HG03060 (cell line): ENCODE results near the gene RAD51B.
A peak's percentile ranks its signal among the peaks of the same experiment; 100 is the strongest.

Source experiments
- ATAC-seq: cut with Tn5 transposase; IDR thresholded peaks from one replicate; pipeline ENCODE4 v1.9.1; 2021; ENCODE audit warnings: low read depth, moderate number of reproducible peaks; ENCODE audit not compliant: unreplicated experiment

The RAD51B gene

DNA sequence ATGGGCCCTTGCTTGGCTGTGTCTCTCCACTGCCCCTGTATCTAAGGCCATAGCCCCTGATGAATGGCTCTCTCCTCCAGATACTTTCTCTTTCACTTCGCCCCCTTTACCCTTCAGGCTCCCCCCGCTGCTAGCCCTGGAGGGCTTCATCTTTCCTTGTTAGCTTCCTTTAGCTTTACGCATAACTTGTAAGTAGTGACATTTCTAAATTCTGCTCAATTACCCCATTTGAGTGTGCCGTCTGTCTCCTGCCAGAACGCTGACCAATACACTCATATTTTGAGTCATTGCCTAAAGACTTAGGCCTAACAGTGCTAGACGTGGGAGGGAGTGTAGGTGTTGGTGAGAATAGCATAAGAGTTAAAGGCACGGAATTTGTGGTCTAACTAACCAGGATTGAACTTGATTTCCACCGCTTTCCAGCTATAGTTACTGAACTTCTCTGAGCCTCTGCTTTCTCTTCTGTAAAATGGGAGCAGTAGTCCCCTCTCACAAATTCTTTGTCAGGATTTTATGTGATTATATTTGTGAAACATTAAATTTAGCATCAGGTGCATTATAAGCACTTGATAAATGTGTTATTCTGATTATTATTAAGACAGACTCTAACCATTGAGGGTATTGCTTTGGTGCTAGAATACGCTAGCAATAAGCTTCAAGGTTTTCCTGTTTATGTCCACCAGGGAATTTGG, 844.0 kb downstream of the RAD51B start:
- peak; percentile 68 for ATAC-seq

DNA sequence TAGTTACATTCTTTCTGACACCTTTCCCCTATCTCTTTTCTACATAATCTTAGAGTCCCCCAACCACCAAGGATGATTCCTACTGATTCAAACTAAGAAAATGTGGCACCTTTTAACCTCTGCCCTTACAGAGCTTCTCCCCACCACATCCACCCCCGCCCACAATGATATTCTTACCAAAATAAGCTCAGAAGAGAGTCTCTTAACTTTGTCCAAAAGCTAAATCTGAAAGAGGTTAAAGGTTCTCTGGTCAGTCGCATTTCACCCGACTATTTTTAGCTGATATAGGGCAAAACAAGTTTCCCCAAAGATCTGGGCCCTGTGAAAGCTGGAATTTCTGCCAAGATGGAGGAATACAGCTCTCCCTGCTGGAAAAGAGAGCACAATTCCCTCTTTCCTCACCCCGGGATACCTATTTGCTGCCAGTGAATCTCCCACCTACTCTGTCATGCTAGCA, 844.7 kb downstream of the RAD51B start:
- ATAC-seq, result no peak

DNA sequence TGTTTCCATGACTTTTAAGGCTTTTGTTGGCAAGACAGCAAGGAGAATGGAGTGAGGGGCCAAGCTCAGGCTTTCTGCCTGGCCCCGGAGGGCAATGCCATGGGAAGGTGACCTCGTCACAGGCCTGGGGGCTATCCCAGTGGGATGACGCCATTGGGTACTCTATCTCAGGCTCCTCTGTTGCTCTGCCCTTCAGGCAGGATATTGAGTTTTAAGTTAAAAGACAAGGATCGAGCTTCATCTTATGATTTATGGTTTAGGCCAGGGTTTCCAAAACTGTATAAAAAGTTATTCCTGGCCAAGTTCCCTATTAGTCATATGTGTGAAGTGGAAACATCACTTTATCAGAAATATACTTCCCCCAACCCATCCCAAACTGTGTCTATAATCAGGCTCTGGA, 845.6 kb downstream of the RAD51B start:
- ATAC-seq, result no peak

DNA sequence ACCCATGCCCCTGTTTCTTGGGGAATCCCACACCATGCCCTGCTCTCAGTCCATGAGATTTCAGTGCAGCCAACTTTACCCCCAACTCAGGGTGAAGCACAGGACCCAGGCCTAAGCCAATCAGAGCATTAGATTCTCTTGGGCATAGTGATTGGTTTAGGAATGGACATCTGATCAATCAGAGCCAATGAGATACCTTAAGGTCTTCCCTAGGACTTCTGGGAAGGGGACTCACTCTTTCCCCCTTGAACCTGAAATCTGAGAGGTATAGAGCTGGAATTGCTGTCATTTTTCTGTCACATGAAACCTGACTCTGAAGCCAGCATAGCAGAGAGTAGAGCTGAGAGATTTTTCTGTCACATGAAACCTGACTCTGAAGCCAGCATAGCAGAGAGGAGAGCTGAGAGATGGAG, 846.2 kb downstream of the RAD51B start:
- ATAC-seq, result no peak

DNA sequence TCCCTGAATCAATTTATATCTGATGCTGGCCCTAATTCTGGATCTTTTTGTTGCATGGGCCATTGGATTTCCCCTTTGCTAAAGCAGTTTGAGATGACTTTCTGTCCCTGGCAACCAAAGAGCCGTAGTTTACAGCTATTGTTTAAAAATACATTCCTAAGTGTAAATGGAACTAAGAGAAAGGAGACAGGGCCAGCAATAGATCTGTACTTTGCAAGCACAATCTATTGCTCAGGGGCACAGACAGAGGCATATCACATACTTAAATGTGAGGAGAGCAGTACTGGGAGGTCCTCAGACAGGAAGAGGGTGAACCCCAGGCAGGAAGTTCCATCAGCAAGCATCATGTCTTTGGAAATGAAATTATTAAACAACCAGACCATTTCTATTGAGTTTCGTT, 846.7 kb downstream of the RAD51B start:
- ATAC-seq, result no peak

DNA sequence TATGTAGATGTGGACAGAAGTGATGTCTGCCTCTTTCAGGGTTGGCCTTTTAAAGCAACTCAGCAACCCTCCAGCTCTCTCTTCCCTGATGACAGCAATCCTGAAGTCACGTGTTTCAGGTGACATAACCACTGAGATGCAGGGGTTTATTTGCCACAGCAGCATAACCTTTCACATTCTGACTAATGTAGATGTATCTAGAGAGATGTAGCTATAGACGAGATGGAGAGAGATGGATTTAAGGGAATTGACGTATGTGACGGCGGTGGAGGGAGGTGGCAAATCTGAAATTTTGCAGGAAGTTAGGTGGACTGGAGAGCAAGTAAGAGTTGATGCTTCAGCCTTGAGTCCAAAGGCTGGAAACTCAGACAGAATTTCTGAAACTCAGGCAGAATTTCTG, 847.3 kb downstream of the RAD51B start:
- no peak for ATAC-seq

DNA sequence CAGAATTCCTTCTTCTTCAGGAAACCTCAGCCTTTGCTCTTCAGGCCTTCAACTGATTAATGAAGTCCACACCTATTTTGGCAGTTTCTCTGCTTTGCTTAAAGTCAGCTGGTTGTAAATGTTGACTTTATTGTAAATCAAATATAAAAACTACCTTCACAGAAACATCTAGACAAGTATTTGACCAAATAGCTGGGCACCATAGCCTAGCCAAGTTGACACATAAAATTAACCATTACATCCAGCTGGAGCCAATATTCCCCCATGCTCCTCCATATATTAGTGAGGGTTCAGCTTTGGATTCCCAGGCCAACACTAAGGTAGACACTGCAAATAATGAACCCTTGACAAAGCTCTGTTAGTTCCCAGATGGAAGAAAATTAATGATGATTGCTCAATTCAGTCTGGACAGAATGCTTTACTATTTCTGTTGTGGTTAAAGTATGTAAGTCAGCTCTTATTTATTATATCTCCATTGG, 847.8 kb downstream of the RAD51B start:
- ATAC-seq, result no peak

DNA sequence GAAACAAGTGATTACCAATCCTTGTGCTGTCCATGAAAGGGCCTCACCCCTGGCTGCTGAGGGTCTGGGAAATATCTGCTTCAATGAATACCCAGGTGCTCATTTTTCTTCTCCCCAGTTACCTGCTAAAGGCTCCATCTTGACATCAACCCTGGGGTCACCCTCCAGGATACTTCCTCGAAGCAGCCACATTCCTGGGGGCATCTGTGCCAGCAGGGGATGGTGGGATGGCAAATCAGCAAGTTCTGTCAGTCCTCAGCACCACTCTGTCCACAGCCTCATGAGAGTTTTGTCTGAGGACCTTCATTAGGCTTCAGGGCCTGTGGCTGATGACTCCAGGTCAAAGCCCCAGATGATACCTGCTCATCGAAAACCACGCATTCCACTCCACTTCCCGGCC, 848.4 kb downstream of the RAD51B start:
- no peak for ATAC-seq

DNA sequence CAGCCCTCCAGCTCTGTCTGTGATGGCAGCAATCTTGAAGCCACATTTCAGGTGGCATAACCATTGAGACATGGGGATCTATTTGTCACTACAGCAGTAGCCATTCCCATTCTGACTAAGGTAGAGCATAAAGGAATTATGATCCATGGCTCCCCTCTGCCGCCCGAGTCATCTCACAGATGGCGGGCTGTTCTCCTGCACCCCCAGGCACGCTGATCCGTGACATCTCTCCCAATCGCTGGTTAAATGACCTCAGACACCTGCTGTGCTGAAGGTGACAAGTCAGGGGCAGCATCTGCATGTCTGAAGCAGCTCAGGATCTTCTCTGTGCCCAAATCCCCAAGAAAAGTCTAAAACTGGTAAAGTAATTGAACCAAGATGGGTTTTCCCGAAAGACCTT, 849.0 kb downstream of the RAD51B start:
- no peak for ATAC-seq

DNA sequence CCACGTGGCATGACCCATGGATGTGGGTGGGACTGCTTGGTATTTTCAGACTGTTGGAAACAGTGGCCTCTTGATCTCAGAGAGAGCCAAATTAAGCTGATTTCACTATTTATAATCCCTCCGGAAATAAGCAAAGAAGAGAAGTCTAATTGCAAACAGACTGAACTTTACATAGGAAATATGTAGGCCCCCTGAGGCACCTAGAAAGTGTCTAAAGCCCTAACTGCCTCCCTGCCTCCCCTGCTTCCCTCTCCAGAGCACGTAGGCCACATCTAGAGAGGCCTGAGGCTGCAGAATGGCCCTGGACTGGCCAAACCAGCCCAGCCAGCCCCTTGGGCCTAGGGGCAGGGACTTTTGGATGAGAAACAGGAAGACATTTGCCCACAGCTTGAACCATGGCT, 849.5 kb downstream of the RAD51B start:
- no peak for ATAC-seq

DNA sequence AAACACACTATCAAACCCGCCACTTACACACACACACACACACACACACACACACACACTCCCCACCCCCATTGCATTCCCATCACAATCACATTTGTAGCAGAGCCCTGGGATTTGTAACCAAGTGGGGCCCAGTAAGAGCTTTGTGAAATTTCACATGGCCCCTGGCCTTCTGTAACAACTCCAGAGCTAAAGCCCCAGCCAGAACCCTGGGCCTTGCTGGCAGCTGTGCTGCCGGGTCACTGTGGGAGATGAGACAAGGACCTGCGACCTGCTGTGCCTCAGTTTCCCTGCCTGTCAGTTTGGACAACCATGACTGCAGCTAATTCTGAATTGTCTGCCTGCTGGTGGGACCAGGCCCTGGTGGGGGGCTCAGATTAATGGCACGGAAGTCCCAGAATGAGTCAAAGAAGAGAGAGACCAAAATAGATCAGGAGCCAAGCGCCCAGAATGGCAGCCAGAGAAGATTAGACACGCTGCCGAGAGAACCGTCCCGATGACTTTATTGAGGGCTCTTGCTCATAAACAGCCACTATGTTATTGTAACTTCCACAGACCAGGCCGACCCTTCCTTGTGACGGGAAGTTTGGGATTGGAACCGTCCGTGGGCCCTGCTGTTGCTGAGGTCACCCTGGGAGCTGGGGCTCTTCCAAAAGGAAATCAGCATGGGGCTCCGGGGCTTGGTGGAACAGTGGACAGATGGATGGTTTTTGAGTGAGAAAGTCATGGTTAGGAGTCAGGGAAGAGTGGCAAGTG, 850.2 kb downstream of the RAD51B start:
- no peak for ATAC-seq

DNA sequence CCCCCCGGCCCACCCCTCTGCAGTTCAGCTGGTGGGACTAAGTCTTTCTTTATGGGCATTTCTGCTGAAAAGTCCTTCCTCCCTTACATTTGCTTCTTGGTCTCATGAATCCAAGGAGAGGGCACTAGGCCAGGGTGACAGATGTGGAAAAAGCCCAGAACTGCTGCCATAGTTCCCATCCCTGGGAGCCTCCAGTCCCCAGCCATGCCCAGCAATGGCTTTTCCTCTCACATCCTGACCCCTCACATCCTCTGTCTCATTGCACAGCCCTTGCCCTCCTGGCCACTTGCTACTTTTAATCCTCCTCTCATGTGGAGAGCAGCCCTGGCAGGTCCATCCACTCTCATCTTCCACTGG, 850.8 kb downstream of the RAD51B start:
- ATAC-seq, result no peak

DNA sequence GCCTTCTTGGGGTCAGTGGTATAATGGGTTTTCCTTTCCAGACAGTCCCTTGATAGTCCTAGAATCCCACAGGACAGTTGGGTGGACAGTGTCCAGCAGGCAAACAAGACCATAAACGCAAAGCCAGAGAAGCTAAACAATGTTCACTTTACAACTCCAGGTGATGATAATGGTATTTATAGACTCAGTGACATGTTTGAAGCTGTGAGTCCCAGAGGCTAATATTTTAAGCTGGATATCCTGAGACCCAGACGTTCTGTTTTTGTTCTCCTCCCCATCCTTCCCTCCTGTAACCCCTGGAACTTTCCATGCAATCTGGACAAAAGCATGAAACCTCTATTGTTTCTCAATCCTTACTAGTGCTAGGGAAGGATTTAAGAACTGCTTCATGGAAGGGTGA, 852.3 kb downstream of the RAD51B start:
- no peak for ATAC-seq

DNA sequence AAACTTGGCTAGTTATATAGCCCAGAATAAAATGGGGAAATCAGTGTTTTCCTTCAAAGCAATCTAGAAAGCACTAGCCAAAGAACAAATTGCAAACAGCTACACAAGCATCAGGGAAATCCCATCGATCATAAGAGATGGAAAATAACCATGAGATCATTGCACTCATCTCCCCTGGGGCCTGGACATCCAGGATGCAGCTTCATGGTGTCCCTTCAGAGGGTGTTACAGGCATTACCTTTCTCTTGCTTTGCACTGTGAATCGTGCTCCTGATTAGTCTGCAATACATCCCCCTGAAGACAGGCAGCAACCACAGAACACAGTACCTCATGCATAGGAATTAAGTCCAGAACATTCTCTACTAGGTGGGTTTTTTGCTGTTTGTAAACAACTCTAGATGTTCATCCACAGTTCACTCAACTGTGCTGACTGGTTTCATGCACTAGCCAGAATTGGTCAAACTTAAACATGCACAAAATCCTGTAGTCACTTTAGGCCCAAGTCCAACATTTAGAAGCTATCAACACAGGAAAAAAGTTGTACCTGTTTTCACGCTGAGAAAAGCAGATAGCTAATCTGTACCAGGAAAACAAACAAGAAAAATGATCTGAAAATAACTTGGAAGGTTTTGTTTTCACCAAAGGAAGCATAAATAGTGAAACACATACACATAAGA, 853.2 kb downstream of the RAD51B start:
- ATAC-seq, result no peak

DNA sequence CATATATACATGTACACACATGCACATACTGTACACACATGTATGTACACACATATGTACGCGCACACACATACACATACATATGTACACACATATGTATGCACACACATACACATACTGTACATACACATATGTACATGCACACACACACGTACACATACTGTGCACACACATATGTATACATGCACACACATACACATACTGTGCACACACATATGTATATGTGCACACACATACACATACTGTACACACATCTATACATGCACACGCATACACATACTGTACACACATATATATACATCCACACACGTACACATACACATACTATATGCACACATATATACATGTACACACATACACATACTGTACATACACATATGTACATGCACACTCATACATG, 853.9 kb downstream of the RAD51B start:
- no peak for ATAC-seq

DNA sequence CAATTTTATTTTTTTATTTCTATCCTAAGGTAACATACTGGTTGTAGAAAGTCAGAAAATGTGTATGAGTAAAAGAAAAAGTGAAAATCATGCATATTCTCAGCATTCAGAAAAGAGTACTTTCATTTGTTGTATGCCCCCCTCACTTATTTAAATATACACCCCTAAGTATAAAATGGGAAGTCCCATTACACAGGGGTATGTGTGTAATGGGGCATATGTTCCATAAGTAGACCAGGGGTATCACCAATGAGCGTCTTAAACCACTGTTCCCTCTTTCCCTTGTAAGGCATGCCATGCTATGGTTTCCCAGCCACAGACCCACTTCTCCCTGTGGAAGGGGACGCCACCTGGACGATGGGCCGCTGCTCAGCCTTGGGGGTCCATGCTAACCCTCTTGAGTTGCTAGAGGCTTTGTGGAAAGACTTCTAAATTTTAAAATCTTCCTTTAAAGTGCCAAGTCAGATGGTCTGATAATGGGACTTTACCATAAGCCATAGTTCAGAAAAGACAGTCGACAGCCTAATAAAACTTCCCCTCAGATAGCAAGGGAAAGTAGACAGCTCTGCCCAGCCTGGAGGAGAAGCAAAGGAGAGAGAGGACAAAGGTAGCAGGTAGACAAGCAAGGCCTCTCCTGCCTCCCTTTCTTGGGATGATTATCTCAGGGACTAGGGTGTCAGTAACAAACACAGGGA, 855.1 kb downstream of the RAD51B start:
- no peak for ATAC-seq

DNA sequence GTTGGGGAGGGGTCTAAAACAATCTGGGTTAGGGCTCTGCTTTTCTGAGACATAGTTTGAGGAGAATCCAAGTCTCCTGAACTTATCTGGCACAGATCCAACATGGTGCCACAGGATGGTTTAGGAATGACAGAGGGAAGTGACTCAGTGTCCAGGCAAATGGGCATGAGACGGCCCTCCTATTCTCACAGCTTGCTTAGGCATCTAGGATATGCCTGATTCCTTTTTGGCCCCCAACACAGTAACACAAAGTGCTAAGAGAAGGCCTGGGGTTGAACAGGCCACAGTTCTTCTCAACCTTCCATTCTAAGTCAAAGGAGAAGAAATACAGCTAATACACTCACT, 855.6 kb downstream of the RAD51B start:
- no peak for ATAC-seq

DNA sequence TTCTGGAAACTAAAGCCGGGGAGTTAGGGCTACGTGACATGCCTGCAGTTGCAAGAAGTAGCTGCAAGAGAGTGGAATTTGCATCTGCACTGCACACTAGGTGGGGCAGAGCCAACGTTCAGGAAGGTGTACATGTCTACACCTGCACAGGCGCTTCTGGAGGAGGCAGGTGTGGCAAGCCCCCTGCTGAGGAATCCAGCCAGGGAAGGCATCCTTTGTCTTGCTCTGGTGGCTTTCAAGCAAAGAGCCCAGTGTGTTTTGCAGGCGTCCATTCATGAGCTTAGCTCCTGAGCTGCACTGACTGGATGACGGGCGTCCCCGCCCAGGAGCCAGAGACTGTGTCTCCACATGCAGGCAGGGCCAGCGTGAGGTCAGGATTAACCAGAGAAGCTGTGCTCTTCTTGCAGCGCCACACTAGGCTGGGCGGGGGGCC, 856.9 kb downstream of the RAD51B start:
- ATAC-seq, result no peak

DNA sequence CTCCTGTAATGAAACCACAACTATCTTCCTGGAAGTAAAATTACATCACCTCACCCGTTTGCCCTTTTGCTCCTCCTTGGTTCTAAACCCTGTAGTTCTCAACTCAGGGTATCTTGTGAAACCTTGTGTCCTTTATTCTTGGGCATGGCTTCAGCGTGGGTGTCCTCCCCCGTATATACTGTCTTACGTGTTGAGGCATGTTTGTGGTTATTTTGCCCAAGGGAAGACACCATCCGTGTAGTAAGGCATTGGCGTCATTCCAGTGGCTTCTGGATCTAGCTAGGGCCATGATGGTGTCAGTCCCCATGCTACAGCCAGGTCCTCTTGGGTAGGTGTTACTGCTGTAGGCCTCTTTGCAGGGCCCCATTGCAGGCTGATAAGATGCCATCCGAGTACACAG, 857.9 kb downstream of the RAD51B start:
- ATAC-seq, result no peak

DNA sequence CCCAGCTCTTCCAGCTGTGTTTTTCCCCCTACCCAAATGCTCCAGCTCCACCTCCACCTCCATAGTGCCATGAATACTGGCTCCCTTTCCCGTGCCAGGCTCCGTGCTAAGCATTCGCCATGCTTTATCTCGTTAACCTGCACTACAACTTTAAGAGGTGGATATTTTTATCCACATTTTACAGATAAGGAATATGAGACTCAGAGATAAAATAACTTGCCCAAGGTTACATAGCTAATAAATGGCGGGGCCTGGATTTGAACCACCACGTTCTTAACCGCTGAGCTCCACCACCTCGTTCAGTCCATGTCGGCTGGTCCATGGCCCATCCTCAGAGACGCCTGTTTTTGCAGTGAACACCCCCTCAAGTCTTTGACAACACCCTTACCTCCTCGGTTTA, 858.3 kb downstream of the RAD51B start:
- no peak for ATAC-seq

DNA sequence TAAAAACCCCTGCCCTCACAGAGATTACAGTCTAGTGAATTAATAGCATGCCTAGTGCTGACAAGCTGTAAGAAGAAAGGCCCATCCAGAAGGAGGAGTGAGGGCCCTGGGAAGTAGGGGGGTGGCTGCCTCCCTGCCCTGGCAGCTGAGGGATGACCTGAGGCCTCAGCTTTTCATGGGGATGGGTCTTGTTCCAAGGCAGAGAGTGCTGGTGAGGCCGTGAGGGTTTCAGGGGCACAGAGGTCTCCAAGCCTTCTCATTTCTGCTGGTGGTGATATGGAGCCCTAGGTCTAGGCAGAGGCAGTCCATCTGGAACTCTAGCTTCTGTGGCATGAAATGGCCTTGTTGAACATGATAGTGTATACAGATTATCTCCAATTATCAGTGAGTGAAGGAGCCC, 858.9 kb downstream of the RAD51B start:
- no peak for ATAC-seq
